GM21576 (cell line): ENCODE results near the gene HYOU1.
"Not testable (repeated sequence)": the region's sequence is repeated elsewhere in the genome, so short reads cannot be mapped to it uniquely, and the experiment has no call there.

Experiments used
- ATAC-seq: cut with Tn5 transposase; IDR thresholded peaks from one replicate; pipeline ENCODE4 v1.9.1; 2021; ENCODE audit warnings: mild to moderate bottlenecking, moderate library complexity; ENCODE audit not compliant: unreplicated experiment

Gene HYOU1

DNA sequence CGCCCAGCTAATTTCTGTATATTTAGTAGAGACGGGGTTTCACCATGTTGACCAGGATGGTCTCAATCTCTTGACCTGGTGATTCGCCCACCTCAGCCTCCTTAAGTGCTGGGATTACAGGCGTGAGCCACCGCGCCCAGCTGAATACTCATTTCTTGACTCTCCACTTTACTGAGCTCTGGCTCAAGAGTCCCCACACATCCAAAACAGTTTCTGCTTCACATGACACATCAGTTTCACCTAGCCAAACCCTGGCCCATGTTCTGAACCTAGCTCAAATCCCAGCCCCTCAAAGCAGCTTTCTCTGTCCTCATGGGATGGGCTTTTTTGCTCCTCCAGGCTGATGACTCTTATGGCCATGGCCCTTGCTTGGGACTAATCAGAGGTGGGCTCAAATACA, 9.8 kb downstream of the HYOU1 start:
- no peak for ATAC-seq

DNA sequence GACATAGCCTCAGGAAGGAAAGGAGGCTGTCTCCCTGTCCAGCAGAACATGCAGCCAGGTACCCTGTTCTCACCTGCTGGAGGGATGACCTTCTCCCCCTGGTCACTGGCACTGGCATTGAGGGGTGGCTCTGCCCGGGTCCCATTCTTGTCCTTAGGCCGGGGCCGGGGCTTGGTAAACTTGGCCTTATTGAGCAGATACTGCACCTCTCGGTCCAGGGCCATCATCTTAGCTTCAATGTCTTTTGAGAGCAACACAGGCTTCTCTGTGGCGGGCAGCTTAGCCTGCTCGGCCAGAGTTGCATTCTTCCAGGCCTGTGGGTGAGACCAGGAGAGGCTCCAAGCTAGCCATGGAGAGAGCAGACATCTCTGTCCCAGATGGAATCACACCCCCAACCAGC, 10.5 kb downstream of the HYOU1 start:
- no peak for ATAC-seq

DNA sequence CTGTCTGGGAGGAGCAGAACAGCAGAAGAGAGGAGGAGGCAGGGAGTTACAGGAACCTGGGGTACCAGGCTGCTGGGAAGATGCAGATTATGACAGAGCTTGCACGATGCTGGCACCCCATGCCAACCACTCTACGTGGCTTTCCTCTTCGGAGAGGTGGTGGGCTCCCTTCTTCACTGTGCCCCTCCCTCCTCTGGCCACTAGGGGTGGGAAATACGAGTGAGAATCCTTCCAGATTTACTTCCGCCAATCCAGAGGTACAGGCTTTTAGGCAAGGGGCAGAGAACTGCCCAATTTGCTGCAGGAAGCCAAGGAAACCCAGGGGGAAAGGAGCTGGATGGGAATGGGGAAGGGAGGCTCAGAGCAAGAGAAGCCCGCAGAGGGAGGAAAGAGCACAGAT, 12.3 kb downstream of the HYOU1 start:
- ATAC-seq, result no peak

DNA sequence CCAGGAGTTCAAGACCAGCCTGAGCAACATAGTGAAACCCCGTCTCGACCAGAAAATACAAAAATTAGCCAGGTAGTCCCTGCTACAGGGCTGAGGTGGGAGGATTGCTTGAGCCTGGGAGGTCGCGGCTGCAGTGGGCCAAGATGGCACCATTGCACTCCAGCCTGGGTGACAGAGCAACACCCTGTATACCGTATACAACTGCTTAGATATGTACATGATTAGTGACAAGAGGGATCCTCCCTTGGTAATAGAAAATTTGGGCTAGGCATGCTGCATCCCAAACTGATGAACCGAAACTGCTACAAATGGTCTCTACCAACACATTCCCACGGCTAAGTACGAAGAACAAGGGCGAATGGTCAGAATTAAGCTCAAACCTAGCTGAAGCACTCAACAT, 14.1 kb downstream of the HYOU1 start:
- no peak for ATAC-seq

DNA sequence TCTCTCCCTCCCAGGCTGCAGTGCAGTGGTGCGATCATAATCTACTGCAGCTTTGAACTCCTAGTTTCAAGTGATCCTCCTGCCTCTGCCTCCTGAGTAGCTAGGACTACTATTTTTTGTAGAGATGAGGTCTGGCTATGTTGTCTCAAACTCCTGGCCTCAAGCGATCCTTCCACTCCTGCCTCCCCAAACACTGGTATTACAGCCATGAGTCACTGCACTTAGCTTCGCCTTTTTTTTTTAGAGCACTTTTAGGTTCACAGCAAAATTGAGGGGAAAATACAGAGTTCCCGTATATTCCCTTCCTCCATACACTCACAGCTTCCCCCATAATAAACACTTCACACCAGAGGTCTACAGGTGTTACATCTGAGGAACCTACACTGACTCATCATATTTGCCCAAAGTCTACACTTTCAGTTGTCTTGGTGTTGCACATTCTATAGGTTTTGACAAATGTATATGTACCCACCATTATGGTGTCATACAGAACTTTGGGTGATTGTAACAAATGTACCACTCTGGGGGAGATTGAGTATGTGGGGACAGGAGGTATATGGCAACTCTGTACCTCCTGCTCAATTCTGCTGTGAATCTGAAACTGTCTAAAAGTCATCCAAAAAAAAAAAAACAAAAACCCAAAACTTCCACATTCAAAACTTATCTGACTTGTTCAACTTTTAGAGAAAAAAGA, 15.0 kb downstream of the HYOU1 start:
- no peak for ATAC-seq

DNA sequence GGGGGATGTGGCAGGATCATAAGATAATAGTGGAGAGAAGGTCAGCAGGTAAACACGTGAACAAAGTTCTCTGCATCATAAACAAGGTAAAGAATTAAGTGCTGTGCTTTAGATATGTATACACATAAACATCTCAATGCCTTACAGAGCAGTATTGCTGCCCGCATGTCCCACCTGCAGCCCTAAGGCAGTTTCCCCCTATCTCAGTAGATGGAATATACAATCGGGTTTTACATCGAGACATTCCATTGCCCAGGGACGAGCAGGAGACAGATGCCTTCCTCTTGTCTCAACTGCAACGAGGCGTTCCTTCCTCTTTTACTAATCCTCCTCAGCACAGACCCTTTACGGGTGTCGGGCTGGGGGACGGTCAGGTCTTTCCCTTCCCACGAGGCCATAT, 17.5 kb downstream of the HYOU1 start:
- ATAC-seq, result not testable (repeated sequence)

DNA sequence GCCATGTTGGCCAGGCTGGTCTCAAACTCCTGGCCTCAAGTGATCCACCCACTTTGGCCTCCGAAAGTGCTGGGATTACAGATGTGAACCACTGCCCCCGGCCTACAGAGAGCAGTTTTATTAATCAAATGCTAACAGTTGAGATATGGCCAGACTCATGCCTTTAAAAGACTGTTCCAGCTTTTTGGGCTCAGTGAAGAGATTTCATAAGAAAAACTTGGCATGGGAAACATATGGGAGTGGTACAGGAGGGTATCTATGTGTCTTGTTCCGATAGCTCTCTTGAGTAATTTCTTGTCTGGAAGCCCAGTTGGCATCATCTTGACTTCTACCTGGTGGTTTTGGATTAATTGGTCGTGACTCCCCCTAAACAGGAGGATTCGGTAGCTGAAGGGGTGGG, 18.1 kb downstream of the HYOU1 start:
- ATAC-seq, result no peak

DNA sequence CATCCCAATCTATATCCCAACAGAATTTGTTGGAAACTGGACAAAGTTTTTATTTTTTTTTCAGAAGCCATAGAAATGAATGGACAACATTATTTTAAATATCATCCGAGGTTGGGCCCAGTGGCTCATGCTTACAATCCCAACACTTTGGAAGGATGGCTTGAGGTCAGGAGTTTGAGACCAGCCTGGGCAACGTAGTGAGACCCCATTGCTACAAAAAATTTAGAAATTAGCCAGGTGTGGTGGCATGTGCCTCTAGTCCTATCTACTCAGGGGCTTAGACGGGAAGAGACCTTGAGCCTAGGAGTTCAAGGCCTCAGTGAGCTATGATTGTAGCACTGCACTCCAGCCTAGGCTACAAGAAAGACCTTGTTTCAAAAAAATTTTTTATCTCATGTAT, 22.2 kb downstream of the HYOU1 start:
- no peak for ATAC-seq

DNA sequence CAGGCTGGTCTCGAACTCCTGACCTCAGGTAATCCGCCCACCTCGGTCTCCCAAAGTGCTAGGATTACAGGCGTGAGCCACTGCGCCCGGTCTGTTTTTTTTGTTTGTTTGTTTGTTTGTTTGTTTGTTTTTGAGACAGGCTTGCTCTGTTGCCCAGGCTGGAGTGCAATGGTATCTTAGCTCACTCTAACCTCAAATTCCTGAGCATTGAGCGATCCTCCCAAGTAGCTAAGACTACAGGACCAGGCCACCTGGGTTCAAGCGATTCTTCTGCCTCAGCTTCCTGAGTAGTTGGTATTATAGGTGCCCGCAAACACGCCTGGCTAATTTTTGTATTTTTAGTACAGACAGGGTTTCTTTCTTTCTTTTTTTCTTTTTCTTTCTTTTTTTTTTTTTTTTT, 23.6 kb downstream of the HYOU1 start:
- ATAC-seq, result not testable (repeated sequence)

DNA sequence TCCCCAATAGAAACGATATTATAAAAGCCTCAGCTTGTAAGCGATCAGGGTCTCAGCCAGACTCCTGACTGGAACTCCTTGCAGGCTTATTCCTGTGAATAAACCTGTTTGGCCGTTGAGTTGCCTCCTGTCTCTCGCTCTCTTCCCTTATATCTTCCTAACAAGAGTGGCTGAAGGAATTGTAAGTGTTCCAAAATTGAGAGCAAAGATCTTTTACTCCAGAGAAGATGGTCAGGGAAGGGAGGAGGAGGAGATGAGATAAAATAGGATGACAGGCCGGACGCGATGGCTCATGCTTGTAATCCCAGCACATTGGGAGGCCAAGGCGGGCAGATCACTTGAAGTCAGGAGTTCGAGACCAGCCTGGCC, 25.1 kb downstream of the HYOU1 start:
- ATAC-seq, result no peak

DNA sequence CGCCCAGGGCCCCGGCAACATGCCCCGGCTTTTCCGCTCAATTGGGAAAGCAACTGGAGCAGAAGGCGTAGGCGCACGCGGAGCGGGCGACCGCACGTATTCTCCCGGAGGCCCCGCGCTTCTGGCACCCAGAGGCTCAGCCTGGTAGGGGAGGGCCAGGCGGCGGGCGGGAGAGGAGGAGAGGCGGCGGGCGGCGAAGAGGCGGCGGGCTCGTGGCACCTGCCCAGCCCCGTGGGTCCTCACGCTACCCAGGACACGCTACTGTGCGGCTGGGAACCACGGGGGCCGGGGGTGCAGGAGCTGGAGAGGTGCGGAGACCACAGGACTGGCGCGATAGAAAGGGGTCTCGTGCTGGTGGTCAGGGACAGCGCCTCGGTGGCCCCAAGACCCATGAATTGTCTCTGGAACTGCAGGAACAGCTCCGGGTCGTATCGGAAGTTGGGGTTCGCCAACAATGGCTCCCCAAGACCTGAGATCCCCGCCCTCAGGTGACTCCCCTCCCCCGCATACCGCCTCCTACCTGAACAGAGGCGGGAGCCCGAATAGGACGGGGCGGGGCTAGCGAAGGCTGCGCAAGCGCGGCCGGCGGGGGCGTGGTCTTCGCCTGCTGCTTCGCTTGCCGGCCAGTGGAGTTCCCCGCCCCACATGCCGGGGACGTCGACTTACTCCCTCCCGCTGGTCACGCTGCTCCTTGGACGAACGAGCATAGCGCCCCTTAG, 26.5 kb downstream of the HYOU1 start, which contains the start of gene SLC37A4:
Gene SLC37A4 (minus strand): TSS at position 549 of the 719 bp plus-strand sequence.
- ATAC-seq, result peak; percentile 89

DNA sequence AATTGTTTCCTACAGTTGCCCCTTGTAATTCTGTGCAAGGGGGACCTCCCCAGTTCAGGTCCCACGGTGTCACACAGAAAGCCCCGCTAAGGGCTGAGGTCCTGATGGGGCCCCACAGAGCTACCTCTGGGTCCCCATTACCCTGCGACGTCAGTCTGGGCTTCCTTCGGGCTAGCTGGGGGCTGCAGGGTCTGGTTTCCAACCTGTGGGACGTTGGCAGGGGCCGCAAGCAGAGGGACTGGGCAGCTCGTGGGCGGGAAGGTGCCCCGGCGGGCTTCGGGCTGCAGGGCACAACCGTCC, 27.0 kb downstream of the HYOU1 start:
- ATAC-seq, result peak; percentile 19

DNA sequence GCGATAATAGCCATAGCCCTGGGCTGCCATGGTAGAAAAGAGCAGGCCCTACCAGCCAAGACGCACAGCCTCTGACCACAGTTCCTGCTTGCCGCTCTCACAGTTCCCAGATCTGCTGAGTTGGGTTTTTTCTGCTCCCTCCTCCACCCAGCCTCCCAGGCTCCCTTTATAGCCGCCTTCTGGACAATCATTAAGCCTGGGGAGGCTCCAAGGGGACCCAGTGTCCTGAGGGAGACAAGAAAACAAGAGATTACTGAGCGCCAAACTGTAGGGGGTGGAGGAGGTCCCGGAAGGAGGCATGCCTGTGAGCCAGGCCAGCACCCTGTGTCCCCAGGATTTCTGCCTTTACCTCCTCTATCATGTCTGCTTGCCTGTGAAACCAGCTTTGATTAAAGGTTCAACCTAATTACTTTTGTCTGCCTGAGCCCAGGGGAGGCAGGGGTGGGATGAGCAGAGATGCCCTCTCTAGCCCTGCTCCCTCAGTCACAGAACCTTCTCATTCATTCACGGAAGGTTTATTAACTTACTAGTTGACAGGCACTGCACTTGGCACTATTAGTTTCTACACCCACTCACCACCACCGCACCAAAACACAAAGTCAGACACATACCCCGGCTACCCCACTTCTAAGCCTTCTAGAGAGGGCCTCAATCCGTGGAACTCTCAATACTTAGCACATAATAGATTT, 27.5 kb downstream of the HYOU1 start:
- peak; percentile 7 for ATAC-seq

DNA sequence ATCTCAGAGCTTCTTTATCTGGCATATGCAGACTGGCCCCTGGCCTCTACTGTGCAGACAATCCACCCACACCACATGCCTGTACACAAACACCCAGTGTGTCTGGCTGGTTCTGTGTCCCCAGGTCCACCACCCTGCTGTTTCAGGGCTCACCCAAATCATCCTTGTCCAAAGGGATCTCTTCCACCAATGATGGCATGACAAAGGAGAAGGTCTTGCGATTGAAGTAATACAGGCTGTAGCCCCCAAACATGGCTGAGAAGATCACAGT, 28.0 kb downstream of the HYOU1 start:
- no peak for ATAC-seq

DNA sequence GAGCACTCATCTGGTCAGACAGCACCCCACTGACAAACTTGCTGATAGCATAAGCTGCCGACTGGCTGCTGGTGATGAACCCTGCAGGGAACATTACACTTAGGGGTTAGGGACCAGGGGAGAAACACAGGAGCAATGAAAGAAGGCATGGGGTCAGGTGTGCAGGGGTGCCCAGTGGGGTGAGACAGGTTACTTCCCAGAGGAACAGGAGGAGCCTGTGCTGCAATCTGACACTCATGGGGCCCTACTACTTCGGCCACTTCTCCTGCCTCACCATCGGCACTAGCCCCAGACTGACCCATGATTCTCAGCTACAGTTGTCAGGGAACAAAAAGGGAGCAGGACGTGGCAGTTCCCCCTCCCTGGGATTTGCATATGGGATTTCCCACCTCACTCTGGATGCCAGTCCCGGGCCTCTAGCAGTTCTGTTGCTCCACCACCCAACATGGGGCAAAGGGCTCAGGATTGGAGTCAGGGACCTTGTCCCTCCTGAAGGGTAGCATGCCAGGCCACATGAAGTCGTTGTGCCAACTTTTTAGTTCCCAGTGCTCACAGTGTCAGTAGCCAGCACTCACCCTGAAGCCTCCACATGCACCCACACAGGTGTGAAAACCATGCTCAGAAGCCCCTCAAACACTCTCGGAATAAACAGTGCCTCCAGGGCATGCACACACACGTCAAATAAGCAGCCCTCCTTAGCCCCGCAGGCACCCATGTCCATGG, 28.5 kb downstream of the HYOU1 start:
- no peak for ATAC-seq

DNA sequence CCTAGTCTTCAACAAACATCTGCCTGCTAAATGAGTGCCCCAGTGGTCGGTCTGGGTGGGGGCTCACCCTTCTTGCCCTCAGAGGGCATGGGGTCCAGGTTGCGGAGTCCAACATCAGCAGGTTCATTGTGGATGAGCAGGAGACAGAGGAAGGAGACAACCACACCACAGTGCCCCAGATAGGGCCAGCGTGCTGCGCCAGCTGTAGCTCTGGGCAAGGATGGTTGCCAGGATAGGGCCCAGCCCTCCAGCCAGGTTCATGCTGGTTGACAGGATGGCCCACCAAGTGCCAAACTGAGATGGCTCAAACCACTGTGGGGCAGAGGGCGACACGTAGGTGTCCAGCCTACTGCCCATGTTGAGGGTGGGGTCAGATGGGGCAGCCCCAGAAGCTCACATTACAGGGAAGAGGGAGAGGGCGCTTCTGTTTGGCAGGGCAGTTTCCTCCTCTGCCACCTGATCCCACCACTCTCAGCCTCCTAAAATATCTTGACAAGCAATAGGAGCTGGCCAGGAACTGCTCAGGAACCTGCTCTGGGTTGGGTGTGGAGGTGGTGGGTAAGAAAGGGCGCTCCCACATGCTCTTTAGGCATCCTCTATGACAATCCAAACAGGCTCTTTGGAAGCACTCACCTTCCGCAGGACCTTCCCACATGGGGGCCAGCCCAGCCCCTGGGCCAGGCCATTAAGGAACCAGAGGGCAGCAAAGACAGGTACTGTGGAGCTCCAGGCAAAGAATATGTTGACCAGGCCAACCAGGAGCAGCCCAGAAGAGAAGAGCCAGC, 29.3 kb downstream of the HYOU1 start:
- ATAC-seq, result no peak

DNA sequence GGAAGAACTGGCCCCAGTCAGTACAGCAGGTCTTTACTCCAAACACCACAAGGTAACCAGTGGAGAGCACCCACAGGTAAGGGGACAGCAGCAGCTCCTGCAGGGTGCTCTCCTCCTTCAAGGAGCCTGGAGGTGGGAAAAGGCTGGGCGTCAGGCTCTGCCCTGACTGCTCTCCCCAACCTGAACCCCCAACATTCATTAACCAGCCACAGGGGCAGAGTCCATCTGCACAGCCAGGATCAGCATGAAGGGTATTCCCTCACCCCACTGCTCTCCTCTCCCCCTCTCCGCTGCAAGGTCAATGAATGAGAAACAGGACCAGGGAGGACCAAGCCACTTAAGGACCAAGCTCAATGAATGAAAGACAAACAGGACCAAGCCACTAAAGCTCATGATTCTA, 30.0 kb downstream of the HYOU1 start:
- no peak for ATAC-seq

DNA sequence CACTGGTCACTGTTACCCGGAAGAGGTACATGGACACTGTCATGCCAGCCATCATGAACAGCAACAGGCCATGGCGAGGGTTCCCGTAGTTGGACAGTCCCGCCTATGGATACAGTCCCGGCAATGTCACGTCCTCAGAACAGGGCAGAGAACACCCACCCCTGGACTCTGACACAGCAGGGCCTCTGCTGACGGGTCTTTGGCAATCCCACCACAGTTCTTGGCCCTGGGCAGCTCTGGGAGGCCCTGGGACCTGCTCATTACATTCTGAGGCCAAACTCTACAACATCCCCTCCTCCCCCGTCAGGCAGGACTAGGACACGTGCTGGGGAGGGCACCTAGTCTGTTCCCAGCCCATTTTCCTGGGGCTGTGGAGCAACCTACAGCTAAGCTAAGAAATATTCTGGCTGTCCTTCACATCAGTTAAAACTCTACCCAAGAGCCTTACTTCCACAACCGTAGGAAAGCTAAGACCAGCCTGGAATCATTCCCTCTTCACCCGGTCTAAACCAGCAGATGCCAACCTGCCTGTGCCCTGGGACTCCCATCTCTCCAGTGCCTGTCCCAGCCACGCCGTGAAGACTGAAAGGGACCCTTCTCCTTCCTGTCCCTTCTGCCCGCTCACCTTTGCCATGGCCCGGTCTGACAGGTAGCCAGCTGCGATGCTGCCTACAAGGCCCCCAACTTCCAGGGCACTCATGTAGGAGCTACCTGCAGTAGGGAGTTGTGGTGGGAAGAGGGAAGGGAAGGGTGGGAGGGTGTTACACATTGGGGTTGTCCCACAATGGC, 30.8 kb downstream of the HYOU1 start:
- ATAC-seq, result no peak

DNA sequence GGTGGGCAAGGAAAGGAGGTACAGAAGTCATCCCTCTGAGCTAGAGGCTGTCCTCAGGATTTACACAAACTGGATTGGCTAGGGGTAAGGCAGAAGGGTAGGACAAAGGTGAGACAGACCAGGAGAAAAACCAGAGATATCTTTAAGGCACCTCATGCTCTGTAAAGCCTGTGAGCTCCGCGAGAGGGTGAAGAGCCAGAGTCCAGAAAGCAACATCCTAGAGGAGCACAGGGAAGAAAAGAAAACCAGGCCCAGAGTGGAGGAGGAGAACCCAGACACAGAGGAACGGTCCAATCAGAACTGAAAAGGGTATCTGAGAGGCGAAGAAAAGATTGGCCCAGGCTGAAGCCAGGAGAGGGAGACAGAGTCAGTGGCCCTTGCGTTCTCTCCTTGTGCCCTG, 31.5 kb downstream of the HYOU1 start:
- no peak for ATAC-seq

DNA sequence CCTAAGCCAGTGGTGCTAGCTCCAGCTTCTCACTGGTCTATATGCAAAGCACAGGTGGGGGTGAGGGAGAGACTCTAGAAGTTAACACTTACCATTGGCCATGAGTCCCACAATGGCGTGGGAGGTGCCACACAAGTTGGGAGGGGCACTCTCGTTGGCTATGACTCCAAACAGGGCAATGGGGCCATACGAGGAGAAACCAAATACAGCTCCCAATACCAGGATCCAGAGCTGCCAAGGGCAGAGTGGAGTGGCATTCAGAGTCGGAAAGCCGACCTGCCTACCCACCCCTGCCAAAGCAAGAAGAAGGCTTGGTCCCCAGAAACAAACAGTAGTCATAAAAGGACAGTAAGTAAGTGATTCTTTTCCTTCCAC, 31.9 kb downstream of the HYOU1 start:
- no peak for ATAC-seq
